ENCODE results near the gene PPM1M. TPM values are rescaled to one million over a fixed set of nuclear protein-coding genes. Genes with fewer than 3 reads are reported as not detected.

PPM1M gene, protein sequence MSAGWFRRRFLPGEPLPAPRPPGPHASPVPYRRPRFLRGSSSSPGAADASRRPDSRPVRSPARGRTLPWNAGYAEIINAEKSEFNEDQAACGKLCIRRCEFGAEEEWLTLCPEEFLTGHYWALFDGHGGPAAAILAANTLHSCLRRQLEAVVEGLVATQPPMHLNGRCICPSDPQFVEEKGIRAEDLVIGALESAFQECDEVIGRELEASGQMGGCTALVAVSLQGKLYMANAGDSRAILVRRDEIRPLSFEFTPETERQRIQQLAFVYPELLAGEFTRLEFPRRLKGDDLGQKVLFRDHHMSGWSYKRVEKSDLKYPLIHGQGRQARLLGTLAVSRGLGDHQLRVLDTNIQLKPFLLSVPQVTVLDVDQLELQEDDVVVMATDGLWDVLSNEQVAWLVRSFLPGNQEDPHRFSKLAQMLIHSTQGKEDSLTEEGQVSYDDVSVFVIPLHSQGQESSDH
- total RNA-seq (32.5 TPM), polyA plus RNA-seq (ENCODE audit: insufficient read depth, low read depth, low replicate concordance) (23.2 TPM)
- long read RNA-seq, donor 1 = 0 reads
- long read RNA-seq, donor 2 = 0 reads
- long read RNA-seq, donor 3, partial matches to known transcripts = 0 of 1 reads
- long read RNA-seq, donor 3, other reads (novel, unspliced or antisense) = 0 of 1 reads
- long read RNA-seq, donor 4, partial matches to known transcripts = 0 of 2 reads
- long read RNA-seq, donor 4, other reads (novel, unspliced or antisense) = 0 of 2 reads
- long read RNA-seq, donor 5 = 0 reads
- long read RNA-seq, donor 6, partial matches to known transcripts = 0 of 1 reads
- long read RNA-seq, donor 6, other reads (novel, unspliced or antisense) = 0 of 1 reads
- long read RNA-seq, donor 7, transcript PPM1M-202 (10 exons, 2,193 nt) = major isoform, 22 of 38 reads
- long read RNA-seq, donor 7, partial matches to known transcripts = 4 of 38 reads
- long read RNA-seq, donor 7, other reads (novel, unspliced or antisense) = 11 of 38 reads
- long read RNA-seq, donor 8, partial matches to known transcripts = 0 of 1 reads
- long read RNA-seq, donor 8, other reads (novel, unspliced or antisense) = 0 of 1 reads
- long read RNA-seq, donor 9 = 0 reads
- long read RNA-seq, donor 10, partial matches to known transcripts = 17 of 18 reads
- long read RNA-seq, donor 10, other reads (novel, unspliced or antisense) = 0 of 18 reads

DNA sequence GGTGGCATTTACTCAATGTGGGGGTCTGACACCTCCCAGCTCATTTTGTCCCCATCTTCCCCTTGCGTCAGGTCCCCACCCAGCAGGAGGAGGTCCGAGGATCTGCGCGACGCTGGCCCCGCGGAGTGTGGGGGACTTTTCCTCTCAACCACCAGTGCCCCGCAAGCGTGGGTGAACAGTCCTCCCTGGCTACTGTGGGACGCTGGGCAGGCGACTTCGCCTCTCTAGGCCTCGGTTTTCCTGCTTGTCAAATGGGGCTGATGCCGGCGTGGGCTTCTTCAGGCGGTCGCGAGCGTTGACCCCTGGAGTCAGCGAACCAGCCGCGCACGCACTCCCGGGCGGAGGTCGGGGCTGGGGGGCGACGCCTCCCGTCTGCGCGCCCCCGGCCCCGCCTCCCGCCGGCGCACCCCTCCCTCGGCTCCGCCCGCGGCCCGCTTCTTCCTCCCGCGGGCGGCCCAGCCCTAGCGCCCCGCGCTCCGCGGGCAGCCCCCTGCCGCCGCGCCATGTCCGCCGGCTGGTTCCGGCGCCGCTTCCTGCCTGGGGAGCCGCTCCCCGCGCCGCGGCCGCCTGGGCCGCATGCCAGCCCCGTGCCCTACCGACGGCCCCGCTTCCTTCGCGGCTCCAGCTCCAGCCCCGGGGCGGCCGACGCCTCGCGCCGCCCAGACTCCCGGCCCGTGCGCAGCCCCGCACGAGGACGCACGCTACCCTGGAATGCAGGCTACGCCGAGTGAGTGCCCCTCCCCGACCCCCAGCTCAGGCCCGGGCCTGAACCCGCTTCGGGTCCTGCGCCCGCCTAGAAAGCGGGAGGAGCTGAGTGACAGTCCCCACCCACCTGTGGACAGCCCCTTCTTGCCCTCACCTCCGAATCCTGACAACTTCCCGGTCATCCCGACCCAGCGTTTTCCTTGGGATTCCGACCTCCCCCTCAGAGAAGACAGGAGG is at the start of gene PPM1M:
Gene PPM1M, plus strand, starts transcription at position 438 of the 942 bp plus-strand sequence. Its CDS starts 66 bp downstream, at position 504.
- TF ChIP-seq, protein P1, sequence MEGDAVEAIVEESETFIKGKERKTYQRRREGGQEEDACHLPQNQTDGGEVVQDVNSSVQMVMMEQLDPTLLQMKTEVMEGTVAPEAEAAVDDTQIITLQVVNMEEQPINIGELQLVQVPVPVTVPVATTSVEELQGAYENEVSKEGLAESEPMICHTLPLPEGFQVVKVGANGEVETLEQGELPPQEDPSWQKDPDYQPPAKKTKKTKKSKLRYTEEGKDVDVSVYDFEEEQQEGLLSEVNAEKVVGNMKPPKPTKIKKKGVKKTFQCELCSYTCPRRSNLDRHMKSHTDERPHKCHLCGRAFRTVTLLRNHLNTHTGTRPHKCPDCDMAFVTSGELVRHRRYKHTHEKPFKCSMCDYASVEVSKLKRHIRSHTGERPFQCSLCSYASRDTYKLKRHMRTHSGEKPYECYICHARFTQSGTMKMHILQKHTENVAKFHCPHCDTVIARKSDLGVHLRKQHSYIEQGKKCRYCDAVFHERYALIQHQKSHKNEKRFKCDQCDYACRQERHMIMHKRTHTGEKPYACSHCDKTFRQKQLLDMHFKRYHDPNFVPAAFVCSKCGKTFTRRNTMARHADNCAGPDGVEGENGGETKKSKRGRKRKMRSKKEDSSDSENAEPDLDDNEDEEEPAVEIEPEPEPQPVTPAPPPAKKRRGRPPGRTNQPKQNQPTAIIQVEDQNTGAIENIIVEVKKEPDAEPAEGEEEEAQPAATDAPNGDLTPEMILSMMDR (IDR thresholded peaks at IDR 0.05; ENCODE audit: borderline replicate concordance, extremely low read depth, insufficient read depth) = no peak
- no peak for FAIRE-seq

DNA sequence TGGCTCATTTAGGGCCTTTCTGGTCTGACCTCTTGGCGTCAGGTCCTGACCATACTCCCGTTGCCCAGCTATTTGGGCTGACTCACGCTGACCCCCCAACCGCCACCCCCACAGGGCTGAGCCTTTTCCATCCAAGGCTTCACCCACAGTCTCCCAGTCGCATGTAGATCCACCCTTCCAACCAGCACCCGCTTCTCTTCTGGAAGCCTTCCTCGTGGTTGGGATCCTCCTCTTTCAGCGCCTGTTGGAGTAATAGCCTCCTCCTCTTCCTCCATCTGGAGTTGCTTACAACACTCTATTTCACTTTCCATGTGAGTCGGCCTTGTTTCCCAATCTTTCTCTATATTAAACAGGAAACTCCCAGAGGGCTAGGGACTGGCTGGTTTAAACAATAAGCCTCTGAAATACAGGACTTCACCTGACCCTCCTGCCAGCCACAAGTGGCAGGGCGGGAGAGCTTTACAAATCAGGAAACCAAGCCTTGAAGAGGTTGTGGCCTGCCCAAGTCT is 49.7 kb upstream of the PPM1M start:
- no peak overlapping the region for H3K4me3 ChIP-seq (ENCODE audit: low read length in 3 of 3)
- DNase-seq (no peak), FAIRE-seq (no peak)
- peaks cover 0 to 3% (median 0%) of the 10 kb centered on the region in 3 donors for H3K36me3 ChIP-seq (ENCODE audit: control insufficient read depth in 2 of 3, insufficient read depth in 3 of 3, low read length in 3 of 3)
- H3K9ac ChIP-seq (ENCODE audit: low read length in 3 of 3) = no peak overlapping the region
- H3K27ac ChIP-seq (ENCODE audit: low read depth in 2 of 2, low read length in 2 of 2) = no peak overlapping the region
- TF ChIP-seq, protein P1 (IDR thresholded peaks at IDR 0.05; ENCODE audit: borderline replicate concordance, extremely low read depth, insufficient read depth) = no peak
- intact Hi-C loops (cut with DNase I) = no loop called here
- no peaks in the 10 kb centered on the region for H3K9me3 ChIP-seq (ENCODE audit: control insufficient read depth in 2 of 3, insufficient read depth in 1 of 3, low read length in 3 of 3)
- no peaks in the 10 kb centered on the region for H3K27me3 ChIP-seq (ENCODE audit: control insufficient read depth, insufficient read depth, low read length)
- peaks cover 3 to 18% (median 17%) of the 10 kb centered on the region in 3 donors for H3K4me1 ChIP-seq (ENCODE audit: control insufficient read depth in 2 of 3, insufficient read depth in 2 of 3, low read depth in 1 of 3, low read length in 3 of 3)

More for the DNA sequence above, at the start of gene PPM1M:
- Histone ChIP-seq H3K27ac (ENCODE audit: low read depth in 2 of 2, low read length in 2 of 2) (peak within 1 kb of the TSS; percentile 57 to 84), H3K9me3 (ENCODE audit: control insufficient read depth in 2 of 3, insufficient read depth in 1 of 3, low read length in 3 of 3) (no peaks in the 10 kb centered on the region), H3K4me1 (ENCODE audit: control insufficient read depth in 2 of 3, insufficient read depth in 2 of 3, low read depth in 1 of 3, low read length in 3 of 3) (peaks cover 0 to 8% (median 0%) of the 10 kb centered on the region in 3 donors), H3K4me3 (ENCODE audit: low read length in 3 of 3) (peak within 1 kb of the TSS; percentile 51 to 68 (median 54)), H3K36me3 (ENCODE audit: control insufficient read depth in 2 of 3, insufficient read depth in 3 of 3, low read length in 3 of 3) (no peaks in the 10 kb centered on the region), H3K9ac (ENCODE audit: low read length in 3 of 3) (peak within 1 kb of the TSS; percentile 7 to 56 (median 43)), H3K27me3 (ENCODE audit: control insufficient read depth, insufficient read depth, low read length) (no peaks in the 10 kb centered on the region)
- peak; percentile 57 to 86 (median 73) for DNase-seq
- intact Hi-C loops (cut with DNase I) = no loop called here

DNA sequence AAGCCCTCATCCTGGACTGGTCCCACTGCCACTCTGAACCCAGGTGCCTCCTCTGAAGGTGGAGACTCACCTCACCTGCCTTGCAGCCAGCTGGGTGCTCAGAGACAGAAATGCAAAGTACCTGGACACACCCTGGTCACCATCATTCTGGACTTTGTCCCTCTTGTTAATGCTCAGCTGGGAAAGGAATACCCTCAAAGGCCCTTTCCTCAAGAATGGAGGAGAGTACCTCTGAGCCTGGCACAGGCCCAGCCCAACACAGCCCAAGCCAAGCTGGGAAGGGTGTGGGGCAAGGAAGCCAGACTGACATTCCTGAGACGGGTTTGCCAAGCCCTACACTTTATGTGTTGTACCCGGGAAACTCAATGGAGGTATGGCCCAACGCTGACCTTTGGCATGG is 48.6 kb upstream of the PPM1M start:
- Histone ChIP-seq H3K9me3 (ENCODE audit: control insufficient read depth in 2 of 3, insufficient read depth in 1 of 3, low read length in 3 of 3) (no peaks in the 10 kb centered on the region), H3K9ac (ENCODE audit: low read length in 3 of 3) (no peak overlapping the region), H3K27ac (ENCODE audit: low read depth in 2 of 2, low read length in 2 of 2) (peak overlapping the region in 1 of 2 donors; percentile 51), H3K4me3 (ENCODE audit: low read length in 3 of 3) (peak overlapping the region in 2 of 3 donors; percentile 29 to 92), H3K36me3 (ENCODE audit: control insufficient read depth in 2 of 3, insufficient read depth in 3 of 3, low read length in 3 of 3) (peaks cover 2 to 4% (median 3%) of the 10 kb centered on the region in 3 donors), H3K27me3 (ENCODE audit: control insufficient read depth, insufficient read depth, low read length) (no peaks in the 10 kb centered on the region), H3K4me1 (ENCODE audit: control insufficient read depth in 2 of 3, insufficient read depth in 2 of 3, low read depth in 1 of 3, low read length in 3 of 3) (peaks cover 3 to 18% (median 17%) of the 10 kb centered on the region in 3 donors)
- FAIRE-seq = no peak
- peak in 1 of 5 donors; percentile 50 for DNase-seq
- TF ChIP-seq, protein P1 (IDR thresholded peaks at IDR 0.05; ENCODE audit: borderline replicate concordance, extremely low read depth, insufficient read depth) = no peak
- intact Hi-C loops (cut with DNase I) = no loop called here
